Measurements from ENCODE around the gene CDX2.

GRCh38 chr13:27965343-27965739 is 3.8 kb downstream of the CDX2 start:
- no peak for TF ChIP-seq CTCF (conservative IDR thresholded peaks at IDR 0.05; ENCODE audit: low read depth, low read length)
- TF ChIP-seq EZH2 (IDR thresholded peaks at IDR 0.05; ENCODE audit: borderline replicate concordance, low read depth, low read length, poor library complexity, severe bottlenecking), result no peak

All from A673 (cell line).